Measurements from ENCODE around the gene PPP1R9A. TPM values are rescaled to one million over a fixed set of nuclear protein-coding genes. Genes with fewer than 3 reads are reported as not detected.

PPP1R9A gene
- total RNA-seq, 2 donors from 2014 or later = 17.7 to 20.2 TPM

DNA sequence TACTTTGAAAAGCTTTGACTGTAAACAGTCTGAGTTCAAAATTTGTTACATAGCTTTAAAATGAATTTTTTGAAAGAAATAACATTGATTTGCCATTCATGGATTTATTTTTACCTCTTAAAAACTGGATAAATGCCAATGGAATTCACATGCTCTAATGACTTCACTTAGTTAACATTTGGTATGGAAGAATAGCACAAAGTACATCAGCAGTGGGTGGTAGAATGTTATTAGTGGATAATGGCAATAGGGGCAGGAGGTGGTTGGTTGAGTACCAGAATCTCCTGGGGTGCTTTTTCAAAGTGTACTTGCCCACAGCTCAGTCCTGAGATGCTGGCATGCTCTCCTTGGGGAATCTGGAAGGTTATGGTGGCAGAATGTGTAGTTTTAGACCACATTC lies 4.7 kb downstream of the PPP1R9A start:
- no peak for DNase-seq
- no peak overlapping the region for H3K27ac ChIP-seq
- intact Hi-C loops (cut with DNase I) = no loop called here
- no peaks in the 10 kb centered on the region for H3K4me1 ChIP-seq
- no peaks in the 10 kb centered on the region for H3K36me3 ChIP-seq
- no peaks in the 10 kb centered on the region for H3K27me3 ChIP-seq
- TF ChIP-seq, protein P1, sequence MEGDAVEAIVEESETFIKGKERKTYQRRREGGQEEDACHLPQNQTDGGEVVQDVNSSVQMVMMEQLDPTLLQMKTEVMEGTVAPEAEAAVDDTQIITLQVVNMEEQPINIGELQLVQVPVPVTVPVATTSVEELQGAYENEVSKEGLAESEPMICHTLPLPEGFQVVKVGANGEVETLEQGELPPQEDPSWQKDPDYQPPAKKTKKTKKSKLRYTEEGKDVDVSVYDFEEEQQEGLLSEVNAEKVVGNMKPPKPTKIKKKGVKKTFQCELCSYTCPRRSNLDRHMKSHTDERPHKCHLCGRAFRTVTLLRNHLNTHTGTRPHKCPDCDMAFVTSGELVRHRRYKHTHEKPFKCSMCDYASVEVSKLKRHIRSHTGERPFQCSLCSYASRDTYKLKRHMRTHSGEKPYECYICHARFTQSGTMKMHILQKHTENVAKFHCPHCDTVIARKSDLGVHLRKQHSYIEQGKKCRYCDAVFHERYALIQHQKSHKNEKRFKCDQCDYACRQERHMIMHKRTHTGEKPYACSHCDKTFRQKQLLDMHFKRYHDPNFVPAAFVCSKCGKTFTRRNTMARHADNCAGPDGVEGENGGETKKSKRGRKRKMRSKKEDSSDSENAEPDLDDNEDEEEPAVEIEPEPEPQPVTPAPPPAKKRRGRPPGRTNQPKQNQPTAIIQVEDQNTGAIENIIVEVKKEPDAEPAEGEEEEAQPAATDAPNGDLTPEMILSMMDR (IDR thresholded peaks at IDR 0.05) = no peak
- no peak overlapping the region for H3K4me3 ChIP-seq
- no peak overlapping the region for H3K9ac ChIP-seq (ENCODE audit: low read depth in 2 of 2, low read length in 2 of 2)
- no peaks in the 10 kb centered on the region for H3K9me3 ChIP-seq

DNA sequence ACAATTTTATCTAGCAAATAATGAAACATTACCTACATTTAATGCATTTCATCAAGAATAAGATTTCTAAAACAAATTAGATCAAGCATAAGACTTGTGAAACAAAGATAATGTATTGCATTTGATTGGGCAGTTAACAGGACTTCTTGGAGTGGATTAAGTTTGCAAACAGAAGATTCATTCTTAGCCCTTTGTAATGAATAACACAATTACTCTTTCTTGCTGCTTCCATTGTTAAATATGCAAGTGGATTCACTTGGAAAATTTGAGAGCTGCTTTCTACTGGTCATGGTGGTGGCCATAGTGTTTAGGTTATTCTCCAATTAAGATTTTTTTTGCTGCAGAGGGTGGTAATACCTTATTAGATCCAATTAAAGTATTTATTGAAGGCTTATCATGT lies 6.0 kb downstream of the PPP1R9A start:
- H3K36me3 ChIP-seq = no peaks in the 10 kb centered on the region
- DNase-seq = no peak
- TF ChIP-seq, protein P1 (IDR thresholded peaks at IDR 0.05) = no peak
- intact Hi-C loops (cut with DNase I) = no loop called here
- no peak overlapping the region for H3K9ac ChIP-seq (ENCODE audit: low read depth in 2 of 2, low read length in 2 of 2)
- H3K4me1 ChIP-seq = no peaks in the 10 kb centered on the region
- H3K27me3 ChIP-seq = no peaks in the 10 kb centered on the region
- no peak overlapping the region for H3K4me3 ChIP-seq
- no peak overlapping the region for H3K27ac ChIP-seq
- no peaks in the 10 kb centered on the region for H3K9me3 ChIP-seq

DNA sequence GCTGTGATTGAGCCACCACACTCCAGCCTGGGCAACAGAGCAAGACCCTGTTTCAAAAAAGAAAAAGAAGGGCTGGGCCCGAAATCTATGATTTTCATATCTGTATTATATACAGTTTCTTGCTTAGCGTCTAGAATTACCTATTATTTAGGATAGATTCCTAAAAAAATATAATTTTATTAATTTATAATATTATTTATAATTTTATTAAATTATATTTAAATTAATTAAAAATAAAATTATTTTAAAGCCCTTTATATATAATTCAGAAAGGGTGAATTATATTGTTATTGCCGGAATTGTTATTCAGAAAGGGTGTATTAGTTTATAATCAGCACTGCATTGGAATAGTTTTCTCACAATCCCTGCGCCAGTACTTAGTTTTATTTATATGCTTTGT lies 14.5 kb downstream of the PPP1R9A start:
- no peak overlapping the region for H3K9ac ChIP-seq (ENCODE audit: low read depth in 2 of 2, low read length in 2 of 2)
- H3K36me3 ChIP-seq = no peaks in the 10 kb centered on the region
- no peak overlapping the region for H3K4me3 ChIP-seq
- no peaks in the 10 kb centered on the region for H3K4me1 ChIP-seq
- H3K27ac ChIP-seq = no peak overlapping the region
- TF ChIP-seq, protein P1 (IDR thresholded peaks at IDR 0.05) = no peak
- DNase-seq = no peak
- H3K9me3 ChIP-seq = no peaks in the 10 kb centered on the region
- intact Hi-C loops (cut with DNase I) = no loop called here
- H3K27me3 ChIP-seq = no peaks in the 10 kb centered on the region

DNA sequence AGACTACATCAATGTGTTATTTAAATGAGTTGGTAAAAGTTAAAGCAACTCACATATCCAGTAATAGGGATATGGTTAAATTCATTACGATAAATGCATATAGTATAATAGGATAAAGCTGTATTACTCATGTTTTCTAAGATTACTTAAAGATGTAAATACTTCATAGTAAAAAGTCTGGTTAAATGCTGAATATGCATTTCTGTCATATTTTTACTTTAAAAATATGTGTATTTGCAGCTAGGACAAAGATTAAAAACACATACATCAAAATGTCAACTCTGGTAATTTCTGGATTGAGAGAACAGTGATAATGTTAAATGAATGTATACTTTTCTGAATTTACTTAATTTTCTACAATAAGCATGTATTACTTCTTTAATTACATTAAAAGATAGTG lies 15.1 kb downstream of the PPP1R9A start:
- Histone ChIP-seq H3K9me3 (no peaks in the 10 kb centered on the region), H3K4me1 (no peaks in the 10 kb centered on the region), H3K36me3 (no peaks in the 10 kb centered on the region), H3K4me3 (no peak overlapping the region), H3K27me3 (no peaks in the 10 kb centered on the region), H3K27ac (no peak overlapping the region), H3K9ac (ENCODE audit: low read depth in 2 of 2, low read length in 2 of 2) (no peak overlapping the region)
- TF ChIP-seq, protein P1 (IDR thresholded peaks at IDR 0.05) = no peak
- DNase-seq = no peak
- intact Hi-C loops (cut with DNase I) = no loop called here

DNA sequence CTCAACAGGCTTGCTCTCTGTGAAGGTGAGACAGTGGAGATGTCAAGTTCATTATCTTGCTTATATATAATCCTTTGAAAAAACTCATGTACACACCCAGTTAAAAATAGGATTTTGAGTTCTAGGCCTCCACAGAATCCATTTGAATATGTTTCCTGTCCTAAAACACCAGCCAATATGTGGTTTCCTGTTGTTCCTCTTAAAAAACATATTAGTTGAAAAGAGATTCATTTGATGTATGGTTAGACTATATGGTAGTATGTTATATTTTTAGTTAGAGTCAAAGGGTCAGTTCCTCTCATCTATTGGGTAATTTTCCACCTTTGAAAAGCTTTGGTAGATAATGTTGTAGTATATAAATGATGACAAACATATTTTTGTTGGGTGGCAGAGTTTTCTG lies 16.0 kb downstream of the PPP1R9A start:
- no peak overlapping the region for H3K27ac ChIP-seq
- no peak overlapping the region for H3K9ac ChIP-seq (ENCODE audit: low read depth in 2 of 2, low read length in 2 of 2)
- no peaks in the 10 kb centered on the region for H3K9me3 ChIP-seq
- TF ChIP-seq, protein P1 (IDR thresholded peaks at IDR 0.05) = no peak
- intact Hi-C loops (cut with DNase I) = no loop called here
- no peaks in the 10 kb centered on the region for H3K4me1 ChIP-seq
- no peaks in the 10 kb centered on the region for H3K36me3 ChIP-seq
- DNase-seq = no peak
- no peaks in the 10 kb centered on the region for H3K27me3 ChIP-seq
- no peak overlapping the region for H3K4me3 ChIP-seq

Measured in colonic mucosa (tissue), 4 donors.